NCI-H1436 (cell line): ENCODE data around the gene E2F8.
"Not testable (repeated sequence)": the region's sequence is repeated elsewhere in the genome, so short reads cannot be mapped to it uniquely, and the experiment has no call there.

ENCODE experiments used
- DNase-seq: peaks from one replicate; lab custom pipeline; 2025; lab: John Stamatoyannopoulos, UW

E2F8 gene

GRCh38 chr11:19240420-19241259, at the start of gene E2F8:
TSS of gene E2F8 (minus strand) at chr11:19240945. CDS start at chr11:19240121, 824 bp downstream.
- peak; percentile 90 for DNase-seq

GRCh38 chr11:19290356-19290755, 49.6 kb upstream of the E2F8 start:
- DNase-seq = no peak

- DNase-seq = no peak
Measured at GRCh38 chr11:19288256-19288655, 47.5 kb upstream of the E2F8 start.

- no peak for DNase-seq
Measured at GRCh38 chr11:19286411-19286810, 45.7 kb upstream of the E2F8 start.

- no peak for DNase-seq
Measured at GRCh38 chr11:19284881-19285280, 44.1 kb upstream of the E2F8 start.

- DNase-seq = no peak
Measured at GRCh38 chr11:19283991-19284390, 43.2 kb upstream of the E2F8 start.

- DNase-seq = no peak
Measured at GRCh38 chr11:19281555-19281954, 40.8 kb upstream of the E2F8 start.

- peak; percentile 19 for DNase-seq
Measured at GRCh38 chr11:19281041-19281440, 40.3 kb upstream of the E2F8 start.

- DNase-seq = no peak
Measured at GRCh38 chr11:19279451-19279850, 38.7 kb upstream of the E2F8 start.

GRCh38 chr11:19276859-19277808, 36.4 kb upstream of the E2F8 start:
- no peak for DNase-seq

GRCh38 chr11:19275496-19275895, 34.8 kb upstream of the E2F8 start:
- no peak for DNase-seq

- not testable (repeated sequence) for DNase-seq
Measured at GRCh38 chr11:19273219-19273618, 32.5 kb upstream of the E2F8 start.

GRCh38 chr11:19268909-19269308, 28.2 kb upstream of the E2F8 start:
- no peak for DNase-seq

GRCh38 chr11:19267567-19267966, 26.8 kb upstream of the E2F8 start:
- no peak for DNase-seq

- no peak for DNase-seq
Measured at GRCh38 chr11:19263333-19263732, 22.6 kb upstream of the E2F8 start.

- peak; percentile 25 for DNase-seq
Measured at GRCh38 chr11:19259487-19260345, 19.0 kb upstream of the E2F8 start.

- DNase-seq = no peak
Measured at GRCh38 chr11:19258641-19259230, 18.0 kb upstream of the E2F8 start.

GRCh38 chr11:19254441-19254840, 13.7 kb upstream of the E2F8 start:
- not testable (repeated sequence) for DNase-seq

GRCh38 chr11:19253817-19254216, 13.1 kb upstream of the E2F8 start:
- DNase-seq = no peak

- DNase-seq = no peak
Measured at GRCh38 chr11:19253153-19253745, 12.5 kb upstream of the E2F8 start.
